ENCODE results near the gene SMIM35.

SMIM35 gene

DNA sequence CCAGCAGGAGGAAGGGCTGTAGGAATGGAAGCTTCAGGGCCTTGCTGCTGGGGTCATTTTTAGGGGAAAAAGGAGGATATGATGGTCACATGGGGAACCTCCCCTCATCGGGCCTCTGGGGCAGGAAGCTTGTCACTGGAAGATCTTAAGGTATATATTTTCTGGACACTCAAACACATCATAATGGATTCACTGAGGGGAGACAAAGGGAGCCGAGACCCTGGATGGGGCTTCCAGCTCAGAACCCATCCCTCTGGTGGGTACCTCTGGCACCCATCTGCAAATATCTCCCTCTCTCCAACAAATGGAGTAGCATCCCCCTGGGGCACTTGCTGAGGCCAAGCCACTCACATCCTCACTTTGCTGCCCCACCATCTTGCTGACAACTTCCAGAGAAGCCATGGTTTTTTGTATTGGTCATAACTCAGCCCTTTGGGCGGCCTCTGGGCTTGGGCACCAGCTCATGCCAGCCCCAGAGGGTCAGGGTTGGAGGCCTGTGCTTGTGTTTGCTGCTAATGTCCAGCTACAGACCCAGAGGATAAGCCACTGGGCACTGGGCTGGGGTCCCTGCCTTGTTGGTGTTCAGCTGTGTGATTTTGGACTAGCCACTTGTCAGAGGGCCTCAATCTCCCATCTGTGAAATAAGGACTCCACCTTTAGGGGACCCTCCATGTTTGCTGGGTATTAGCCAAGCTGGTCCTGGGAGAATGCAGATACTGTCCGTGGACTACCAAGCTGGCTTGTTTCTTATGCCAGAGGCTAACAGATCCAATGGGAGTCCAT, 86.5 kb downstream of the SMIM35 start:
- DNase-seq: no peak

DNA sequence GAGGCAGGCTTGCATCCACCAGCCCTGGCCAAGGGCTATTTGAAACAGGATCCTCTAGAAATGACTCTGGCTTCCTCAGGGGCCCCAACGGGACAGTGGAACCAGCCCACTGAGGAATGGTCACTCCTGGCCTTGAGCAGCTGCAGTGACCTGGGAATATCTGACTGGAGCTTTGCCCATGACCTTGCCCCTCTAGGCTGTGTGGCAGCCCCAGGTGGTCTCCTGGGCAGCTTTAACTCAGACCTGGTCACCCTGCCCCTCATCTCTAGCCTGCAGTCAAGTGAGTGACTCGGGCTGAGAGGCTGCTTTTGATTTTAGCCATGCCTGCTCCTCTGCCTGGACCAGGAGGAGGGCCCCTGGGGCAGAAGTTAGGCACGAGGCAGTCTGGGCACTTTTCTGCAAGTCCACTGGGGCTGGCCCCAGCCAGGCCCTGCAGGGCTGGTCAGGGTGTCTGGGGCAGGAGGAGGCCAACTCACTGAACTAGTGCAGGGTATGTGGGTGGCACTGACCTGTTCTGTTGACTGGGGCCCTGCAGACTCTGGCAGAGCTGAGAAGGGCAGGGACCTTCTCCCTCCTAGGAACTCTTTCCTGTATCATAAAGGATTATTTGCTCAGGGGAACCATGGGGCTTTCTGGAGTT, 87.3 kb downstream of the SMIM35 start:
- DNase-seq: no peak

DNA sequence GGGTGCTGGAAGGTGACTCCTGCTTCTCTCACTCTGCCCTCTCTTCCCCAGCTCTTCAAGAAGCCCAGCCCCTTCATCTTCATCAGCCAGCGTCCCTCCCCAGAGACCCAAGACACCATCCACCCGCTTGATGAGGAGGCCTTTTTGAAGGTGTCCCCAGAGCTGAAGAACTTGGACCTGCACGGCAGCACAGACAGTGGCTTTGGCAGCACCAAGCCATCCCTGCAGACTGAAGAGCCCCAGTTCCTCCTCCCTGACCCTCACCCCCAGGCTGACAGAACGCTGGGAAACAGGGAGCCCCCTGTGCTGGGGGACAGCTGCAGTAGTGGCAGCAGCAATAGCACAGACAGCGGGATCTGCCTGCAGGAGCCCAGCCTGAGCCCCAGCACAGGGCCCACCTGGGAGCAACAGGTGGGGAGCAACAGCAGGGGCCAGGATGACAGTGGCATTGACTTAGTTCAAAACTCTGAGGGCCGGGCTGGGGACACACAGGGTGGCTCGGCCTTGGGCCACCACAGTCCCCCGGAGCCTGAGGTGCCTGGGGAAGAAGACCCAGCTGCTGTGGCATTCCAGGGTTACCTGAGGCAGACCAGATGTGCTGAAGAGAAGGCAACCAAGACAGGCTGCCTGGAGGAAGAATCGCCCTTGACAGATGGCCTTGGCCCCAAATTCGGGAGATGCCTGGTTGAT, 88.0 kb downstream of the SMIM35 start:
- no peak for DNase-seq

DNA sequence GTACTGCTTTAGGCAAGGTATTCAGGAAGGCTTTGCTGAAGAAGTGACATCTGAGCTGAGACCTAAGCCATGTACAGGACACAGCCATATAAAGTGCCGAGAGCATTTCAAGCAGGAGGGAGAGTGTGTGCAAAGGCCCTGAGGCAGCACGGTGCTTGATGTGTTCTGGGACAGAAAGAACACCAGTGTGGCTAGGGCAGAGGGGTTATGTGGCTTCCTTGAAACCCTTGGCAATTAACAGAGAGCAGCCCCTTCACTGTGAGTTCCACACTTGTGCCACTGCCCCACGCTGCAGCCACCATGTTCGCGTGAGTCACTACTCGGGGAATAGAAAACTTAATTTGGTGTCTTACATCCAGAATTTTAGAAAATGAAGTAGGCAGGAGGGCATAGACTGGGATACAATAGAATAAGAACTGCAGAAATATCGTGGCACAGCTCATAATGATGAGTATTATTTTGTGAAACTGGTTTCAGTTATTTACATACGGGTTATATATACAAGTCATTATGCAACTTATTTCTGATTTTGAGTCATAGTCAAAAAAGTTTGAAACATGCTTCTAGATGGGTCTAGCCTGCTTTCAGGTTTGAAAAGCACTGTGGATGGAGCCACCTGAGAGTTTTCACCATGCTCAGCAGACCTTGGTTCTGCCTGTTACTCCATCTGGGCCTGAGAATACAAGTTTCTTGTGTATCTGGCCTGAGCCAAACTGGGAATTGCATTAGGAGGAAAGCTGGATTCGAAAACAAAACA, 88.8 kb downstream of the SMIM35 start:
- no peak for DNase-seq

DNA sequence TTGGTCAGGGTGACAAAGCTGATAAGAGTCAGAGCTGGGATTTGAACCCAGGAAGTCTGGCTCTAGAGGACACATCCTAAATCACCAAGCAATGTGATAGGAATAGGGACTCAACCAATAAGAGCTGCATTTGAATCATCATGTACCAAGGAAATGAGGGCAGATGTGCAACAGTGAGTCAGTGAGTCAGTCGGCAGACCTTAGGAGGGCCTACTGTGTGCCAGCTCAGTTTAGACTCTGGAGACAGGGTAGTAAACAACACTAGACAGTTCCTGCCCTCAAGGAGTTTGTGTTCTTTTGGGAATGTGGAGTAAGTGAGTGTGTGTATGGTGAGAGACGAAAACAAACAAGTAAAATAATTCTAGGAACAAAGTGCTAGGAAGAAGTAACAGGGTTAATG, 89.4 kb downstream of the SMIM35 start:
- no peak for DNase-seq

DNA sequence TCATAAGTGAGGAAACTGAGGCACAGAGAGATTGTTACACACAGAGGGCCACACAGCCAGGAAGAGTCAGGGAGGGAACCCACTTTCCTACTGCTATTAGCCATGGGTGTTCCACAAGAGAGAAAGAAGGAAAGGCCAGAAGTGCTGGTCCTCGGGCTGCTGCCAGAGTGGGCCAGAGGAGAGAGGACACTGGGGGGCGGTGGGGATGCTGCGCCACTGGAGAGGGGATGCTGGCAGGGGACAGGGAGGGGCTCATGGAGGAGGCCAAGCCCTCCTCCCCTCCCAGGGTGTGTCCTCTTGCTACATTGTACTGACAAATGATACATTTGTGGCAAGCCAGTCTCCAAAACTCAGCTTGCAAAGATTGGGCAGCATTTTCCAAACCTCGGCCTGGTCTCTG, 90.7 kb downstream of the SMIM35 start:
- DNase-seq: no peak

DNA sequence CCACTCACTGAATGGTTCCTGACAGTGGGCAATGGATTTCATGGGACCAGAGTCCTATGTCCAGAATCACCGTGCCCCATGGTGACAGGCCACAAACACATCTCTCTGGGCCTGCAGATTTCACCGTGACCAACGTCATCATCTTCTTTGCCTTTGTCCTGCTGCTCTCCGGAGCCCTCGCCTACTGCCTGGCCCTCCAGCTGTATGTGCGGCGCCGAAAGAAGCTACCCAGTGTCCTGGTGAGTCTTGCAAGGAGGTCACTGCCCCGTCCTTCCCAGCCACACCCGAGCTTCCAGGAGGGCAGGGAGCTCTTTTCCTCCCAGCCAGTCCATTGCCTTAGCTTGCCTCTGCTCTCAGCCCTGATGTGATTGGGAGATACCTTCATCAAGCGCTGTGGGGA, 91.3 kb downstream of the SMIM35 start:
- DNase-seq: no peak

DNA sequence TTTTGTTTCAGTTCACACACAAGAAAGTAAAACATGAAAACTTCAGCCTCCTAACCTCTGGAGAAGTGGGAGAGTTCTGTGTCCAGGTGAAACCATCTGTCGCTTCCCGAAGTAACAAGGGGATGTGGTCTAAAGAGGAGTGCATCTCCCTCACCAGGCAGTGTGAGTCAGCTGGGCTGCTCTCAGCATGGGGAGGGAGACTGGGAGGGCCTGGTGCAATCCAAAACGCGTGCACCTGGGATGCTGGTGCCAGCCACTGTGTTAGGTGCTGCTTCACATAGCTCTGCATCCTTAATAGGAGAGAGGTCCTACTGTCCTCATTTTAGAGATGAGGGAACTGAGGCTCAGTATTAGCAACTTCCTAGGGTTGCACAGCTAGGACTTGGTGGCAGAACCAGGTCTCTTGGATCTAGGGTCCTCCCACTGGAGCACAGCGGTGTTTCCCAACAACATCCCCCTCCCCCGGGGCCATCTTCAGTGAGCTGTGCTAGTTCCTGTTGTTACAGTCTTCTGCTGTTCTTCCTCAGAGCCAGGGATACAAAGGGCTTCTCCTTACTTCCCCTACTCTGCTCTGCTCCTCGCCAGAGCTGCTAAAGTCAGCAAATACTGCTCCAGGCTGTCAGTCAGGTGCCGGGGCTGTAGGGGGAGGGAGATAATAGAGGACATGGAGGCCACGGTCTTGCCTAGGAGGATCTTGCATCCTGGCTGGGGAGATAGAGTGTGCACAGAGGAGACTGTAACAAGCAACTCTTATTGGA, 92.6 kb downstream of the SMIM35 start:
- no peak for DNase-seq

DNA sequence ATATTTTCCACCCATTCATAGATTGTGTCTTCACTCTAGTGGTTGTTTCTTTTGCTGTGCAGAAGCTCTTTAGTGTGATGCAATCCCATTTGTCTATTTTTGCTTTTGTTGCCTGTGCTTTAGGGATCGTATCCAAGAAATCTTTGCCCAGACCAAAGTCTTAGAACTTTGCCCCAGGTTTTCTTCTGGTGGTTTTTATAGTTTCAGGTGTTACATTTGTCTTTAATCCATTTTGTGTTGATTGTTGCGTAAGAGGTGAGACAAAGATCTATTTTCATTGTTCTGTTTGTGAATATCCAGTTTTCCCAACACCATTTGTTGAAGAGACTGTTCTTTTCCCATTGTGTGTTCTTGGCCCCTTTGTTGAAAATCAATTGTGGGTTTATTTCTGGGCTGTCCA, 94.1 kb downstream of the SMIM35 start:
- no peak for DNase-seq

DNA sequence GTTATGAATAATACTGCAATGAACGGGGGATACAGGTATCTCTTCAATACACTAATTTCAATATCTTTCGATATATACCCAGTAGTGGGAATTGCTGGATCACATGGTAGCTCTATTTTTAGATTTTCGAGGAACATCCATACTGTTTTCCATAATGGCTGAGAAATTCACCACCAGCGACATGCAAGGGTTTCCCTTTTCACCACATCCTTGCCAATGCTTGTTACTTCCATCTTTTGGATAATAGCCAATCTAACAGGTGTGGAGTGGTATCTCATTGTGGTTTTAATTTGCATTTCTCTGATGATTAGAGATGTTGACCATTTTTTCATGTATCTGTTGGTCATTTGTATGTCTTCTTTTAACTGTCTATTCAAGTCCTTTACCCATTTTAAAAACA, 94.6 kb downstream of the SMIM35 start:
- DNase-seq: no peak

DNA sequence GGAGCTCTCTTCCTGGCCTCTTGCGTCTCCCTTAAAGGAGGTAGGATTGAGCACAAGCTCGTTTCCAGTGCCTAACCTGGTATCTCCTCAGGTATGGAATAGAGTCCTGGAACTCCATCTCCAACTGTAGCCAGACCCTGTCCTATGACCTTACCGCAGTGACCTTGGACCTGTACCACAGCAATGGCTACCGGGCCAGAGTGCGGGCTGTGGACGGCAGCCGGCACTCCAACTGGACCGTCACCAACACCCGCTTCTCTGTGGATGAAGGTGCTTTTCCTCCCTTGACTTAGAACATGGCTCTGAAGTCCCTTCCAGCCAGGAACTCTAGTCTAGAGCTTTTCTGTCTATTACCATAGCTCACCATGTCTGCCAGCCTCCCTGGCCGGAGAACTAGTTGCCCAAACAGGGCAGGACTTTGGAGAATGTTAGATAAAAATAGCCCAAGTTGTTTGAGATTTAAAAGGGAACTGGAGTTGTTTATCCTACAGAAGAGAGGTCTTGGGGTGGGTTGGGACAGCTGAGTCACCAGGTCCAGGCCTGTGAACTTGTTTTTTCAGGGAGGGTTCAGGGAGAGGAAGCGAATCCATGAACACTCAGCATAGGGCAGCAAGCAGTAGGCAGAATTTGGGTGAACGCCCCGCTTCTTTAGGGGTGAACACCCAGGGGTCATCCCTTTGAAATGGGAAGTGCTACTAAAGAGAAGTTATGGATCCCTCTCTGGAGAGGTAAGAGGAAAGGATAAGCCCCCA, 97.2 kb downstream of the SMIM35 start:
- DNase-seq: no peak

DNA sequence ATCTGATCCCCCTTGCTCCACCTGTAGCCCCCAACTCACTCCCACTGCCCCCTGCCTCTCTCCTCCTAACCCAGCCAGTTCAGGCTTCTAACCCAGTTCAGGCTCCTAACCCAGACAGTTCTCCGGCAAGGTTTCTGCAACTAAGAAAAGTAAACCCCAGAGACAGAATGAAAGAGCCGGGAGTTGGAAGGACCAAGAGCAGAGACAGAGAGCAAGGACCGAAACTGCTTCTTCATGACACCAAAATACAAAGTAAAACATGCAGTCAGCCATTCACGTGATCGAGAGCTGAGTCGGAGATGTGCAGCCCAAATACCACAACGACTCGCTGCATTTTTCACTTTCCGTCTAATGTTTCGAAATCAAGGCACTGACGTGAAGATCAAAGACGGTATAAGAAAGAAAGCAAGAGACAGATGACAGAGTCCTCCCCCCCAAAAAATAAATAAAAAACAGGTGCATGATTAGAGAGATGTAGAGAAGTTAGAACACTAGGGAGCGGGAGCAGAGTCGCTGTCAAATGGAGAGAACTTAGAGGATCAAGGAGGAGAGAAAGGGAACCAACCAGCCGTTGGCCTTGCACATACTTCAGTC, 99.7 kb downstream of the SMIM35 start:
- peak; percentile 21 for DNase-seq

DNA sequence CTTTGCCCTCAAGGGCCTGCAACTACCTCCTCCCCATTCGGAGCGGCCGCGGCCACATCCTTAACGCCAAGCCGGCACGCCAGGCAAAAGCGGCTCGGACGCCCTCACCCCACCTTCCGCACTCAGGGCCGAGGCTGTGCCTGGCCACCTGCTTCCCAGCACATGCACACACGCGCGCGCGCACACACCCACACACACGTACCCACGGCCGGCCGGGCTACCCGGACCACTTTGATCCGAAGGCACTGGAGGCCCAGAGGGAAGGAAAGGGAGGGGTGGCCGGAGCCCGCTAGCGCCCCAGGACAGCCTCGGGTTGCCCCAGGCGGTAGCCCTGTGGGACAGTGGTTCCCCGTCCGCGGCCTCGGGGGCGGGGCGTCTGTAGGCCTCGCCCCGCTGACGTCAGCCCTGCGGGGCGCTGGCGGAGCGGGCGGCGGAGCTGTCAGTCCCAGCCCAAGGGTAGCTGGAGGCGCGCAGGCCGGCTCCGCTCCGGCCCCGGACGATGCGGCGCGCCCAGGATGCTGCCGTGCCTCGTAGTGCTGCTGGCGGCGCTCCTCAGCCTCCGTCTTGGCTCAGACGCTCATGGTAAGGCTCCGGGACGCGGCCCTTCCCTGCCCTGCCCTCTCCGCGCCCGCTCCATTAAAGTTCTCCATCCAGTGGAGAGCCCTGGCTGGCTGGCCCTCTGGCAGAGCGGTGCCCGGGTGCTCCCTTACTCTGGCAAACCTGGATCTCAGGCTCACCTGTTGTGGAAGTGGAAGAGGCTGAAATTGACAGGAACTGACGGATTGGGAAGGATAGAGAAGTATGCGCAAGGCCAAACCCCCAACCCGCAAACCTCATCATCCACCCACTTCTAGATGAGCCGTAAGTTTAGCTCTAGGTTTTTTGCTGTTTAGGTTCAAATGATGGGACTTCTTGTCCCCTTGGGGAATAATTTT, 100.5 kb downstream of the SMIM35 start, which contains the start of gene IL10RA:
TSS of gene IL10RA (plus strand) at position 442 of the 935 bp plus-strand sequence. CDS start at position 516, 74 bp downstream.
- DNase-seq: peak; percentile 54

DNA sequence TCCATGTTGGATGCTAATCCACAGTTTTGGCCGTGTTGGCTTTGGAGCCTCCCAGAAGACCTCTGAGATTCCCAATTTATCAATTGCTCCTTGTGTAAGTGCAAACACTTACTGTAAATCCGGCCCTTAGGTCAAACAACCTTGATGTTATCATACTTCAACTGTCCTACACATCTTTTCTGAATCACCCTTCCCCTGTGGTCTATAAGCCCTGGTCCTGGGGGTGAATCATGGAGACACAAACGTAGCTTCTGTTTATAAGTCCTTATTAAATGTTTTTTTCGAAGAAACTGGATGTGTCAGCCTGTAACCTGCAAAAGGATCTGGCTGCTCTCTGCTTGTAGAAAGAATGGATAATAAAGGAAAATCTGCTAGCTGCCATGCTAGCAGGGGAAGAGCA, 102.3 kb downstream of the SMIM35 start:
- DNase-seq: no peak

DNA sequence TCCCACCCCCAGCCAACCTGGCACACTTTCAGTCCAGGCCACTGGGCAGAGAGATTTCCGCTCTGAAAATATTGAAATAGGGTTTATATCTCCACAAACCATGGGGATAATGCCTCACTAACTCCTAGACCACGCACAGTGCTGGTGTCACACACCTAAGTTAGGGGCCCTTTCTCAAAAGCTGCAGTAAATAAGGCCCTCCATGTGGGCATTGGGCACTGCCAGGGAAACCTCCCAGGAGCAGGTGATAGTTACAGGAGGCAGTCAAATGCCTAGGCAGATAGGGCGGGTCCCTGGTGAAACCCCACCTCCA, 103.6 kb downstream of the SMIM35 start:
- no peak for DNase-seq

DNA sequence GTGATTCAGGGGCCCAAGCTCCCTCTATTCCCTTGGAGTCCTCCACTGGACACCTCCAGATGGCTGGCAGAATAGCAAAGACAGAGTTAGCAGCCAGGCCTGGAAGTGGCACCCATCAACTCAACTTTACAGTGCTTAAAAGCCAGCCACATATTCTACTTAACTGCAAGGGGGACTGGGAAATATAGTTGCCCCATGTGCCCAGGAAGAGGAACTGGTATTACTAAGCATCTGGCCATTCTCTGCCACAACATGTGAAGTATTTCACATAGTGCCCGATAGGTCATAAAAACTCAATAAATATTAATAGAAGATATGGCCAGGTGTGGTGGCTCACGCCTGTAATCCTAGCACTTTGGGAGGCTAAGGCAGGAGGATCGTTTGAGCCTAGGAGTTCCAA, 106.0 kb downstream of the SMIM35 start:
- no peak for DNase-seq

DNA sequence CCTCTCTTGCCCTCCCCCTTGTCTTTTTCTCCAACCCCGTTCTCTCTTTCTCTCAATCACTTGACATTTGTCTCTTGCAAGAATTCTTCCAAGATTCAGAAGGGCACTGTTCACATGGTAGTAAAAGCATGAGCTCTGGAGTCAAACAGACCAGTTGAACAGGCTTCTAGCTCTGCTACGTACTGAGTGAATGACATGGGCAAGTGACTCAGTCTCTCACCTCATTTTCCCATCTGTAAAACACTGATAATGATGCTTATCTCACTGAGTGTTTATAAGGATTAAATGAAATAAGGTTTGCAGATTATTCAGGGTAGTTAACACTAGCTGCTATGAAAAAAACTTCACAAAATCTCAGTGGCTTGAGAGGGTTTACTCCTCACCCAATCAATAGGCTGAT, 106.5 kb downstream of the SMIM35 start:
- DNase-seq: no peak

DNA sequence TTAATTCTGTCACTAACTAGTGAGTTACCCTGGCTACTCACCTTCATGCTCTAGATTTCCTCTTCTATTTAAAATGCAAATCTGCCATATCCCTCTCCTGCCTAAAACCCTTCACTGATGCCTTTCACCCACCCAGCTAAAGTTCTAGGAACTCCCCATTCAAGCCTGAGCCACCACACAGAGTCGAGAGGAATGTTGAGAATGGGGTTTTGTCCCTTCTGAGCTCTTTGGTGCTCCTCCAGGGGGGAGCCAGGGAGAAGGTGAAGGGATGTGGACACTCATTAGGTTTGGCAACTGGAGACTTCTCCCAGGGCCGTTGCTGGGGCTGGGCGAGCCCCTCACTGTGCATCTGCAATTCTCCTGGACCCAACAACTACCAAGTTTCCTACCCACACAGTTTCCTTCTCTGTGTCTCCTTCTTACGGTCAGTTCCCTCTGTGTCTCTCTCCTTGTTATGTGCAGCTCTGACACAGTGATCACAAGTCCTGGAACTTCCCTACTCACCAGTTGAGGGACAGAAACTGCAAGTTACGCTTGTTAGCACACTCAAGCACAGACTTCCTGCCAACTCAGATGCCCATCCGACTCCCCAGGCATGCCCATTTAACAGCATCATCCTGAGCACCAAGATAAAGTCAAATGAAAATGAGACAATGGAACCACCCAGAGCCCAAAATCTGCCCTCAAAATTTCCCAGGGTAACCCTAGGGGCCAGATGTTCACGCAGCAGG, 107.1 kb downstream of the SMIM35 start:
- DNase-seq: no peak

DNA sequence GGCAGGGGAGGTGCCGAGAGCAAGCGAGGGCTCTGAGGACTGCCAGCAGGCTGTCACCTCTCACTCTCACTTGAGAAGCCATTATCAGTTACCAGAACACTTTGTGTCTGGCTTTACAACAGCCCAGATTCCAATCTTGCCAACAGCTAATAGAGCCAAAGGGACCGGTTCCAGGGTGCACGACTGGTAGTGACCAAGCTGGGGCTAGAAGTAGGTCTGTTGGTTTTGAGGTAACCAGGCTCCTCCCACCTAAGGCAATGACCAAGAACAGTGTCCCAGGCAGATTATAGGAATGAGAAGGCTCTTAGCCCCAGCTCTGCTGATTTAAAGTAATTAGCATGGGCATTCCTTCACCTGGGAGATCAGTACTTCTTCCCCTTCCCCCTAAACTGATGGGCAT, 107.8 kb downstream of the SMIM35 start:
- DNase-seq: no peak

Data from fibroblast of skin of right biceps (primary cell).